ENCODE data around the gene CHAT.

Gene CHAT

DNA sequence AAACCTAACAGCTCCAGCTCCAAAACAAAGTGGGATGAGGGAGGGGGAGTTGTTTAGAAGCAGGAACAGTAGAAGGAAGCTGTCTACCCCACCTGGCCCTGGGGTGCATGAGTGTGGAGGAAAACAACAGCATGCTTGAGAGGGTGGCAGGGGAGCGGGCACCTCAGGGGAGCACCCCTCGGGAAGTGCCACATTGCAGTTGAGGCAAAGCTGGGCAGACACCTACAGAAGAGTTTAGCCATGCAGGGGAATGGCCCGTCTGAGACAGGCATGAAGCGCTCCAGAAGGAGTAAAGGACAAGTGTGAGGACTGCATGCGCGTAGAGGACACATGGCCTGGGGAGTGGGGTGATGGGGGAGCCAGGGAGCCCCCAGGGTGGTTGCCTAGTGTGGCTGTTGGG is 18.1 kb downstream of the CHAT start:
- no peak for DNase-seq

- no peak for DNase-seq
These were observed 18.8 kb downstream of the CHAT start for GRCh38 chr10:49632406-49633317.

DNA sequence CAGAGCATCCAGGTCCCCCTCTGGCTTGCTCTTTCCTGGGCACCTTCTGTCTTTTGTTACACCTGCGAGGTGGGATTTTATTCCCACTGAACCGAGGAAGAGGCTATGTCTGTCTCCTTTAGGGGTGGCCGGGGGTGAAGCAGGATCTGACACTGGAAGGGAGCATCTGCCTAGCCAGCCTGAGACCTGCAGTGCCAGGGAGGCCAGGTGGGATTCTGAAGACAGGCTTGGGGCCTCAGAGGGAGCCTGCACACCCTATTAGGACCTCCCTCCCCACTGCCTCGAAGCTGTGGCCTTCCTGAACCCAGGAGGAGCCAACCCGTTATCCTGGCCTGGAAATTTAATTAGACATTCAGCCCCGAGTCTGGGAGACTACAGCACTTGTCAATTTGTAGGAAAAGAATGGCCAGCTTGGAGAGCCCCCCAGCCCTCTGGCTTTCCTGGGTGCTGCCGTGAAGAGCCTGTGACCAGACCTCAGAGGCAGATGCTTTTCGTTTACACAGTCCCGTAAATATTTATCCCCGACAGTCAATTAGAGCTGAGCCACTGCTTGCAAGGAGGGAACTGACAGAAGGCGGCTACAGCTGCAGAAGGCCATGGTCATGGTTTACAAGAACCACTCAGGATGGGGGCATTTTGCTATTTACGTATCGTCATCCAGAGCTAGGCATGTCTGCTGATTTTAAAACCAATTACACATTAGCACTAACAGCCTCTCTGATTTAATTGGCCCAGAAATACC is 19.7 kb downstream of the CHAT start:
- no peak for DNase-seq

- no peak for DNase-seq
These were observed 20.3 kb downstream of the CHAT start for GRCh38 chr10:49634069-49634660.

- no peak for DNase-seq
These were observed 28.5 kb downstream of the CHAT start for GRCh38 chr10:49642311-49642710.

GRCh38 chr10:49643241-49644034 is 29.6 kb downstream of the CHAT start:
- no peak for DNase-seq

GRCh38 chr10:49644035-49644646 is 30.3 kb downstream of the CHAT start:
- DNase-seq = no peak

DNA sequence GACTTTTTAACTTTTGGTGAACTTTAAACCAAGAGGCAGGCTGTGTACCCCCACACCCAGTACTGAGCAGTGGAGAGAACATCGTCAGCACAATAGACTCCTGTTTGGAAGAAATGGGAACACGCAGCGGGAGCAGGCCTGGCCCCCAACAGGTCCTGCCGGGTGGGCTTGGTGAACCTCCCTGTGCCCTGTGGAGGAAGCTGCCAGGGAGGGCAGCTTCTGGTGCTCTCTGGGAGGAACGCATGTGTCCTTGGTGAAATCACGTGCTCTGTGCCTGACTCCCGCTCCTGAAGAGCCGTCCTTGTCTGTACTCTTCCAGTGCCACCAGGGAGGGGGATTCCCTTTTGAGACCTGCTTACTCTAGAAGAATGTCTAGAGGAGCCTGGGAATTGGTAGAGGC is 31.6 kb downstream of the CHAT start:
- DNase-seq = no peak

GRCh38 chr10:49645871-49646870 is 32.3 kb downstream of the CHAT start:
- no peak for DNase-seq

GRCh38 chr10:49647554-49647953 is 33.7 kb downstream of the CHAT start:
- no peak for DNase-seq

- DNase-seq = no peak
These were observed 34.4 kb downstream of the CHAT start for GRCh38 chr10:49647985-49648795.

DNA sequence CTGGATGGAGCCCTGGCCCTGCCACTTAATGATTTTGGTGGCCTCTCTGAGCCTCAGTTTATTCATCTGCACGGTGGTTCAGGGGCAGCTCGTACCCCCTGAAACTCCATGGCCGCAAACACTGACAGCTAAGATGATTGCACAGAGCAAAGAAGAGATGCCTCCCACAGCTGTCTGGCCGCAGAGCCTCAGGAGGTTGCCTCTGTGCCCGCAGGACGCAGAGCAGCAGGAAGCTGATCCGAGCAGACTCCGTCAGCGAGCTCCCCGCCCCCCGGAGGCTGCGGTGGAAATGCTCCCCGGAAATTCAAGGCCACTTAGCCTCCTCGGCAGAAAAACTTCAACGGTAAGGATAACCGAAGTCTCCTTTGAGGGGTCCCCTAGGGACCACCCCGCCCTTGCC is 35.5 kb downstream of the CHAT start:
- no peak for DNase-seq

GRCh38 chr10:49649936-49650723 is 36.3 kb downstream of the CHAT start:
- DNase-seq = no peak

DNA sequence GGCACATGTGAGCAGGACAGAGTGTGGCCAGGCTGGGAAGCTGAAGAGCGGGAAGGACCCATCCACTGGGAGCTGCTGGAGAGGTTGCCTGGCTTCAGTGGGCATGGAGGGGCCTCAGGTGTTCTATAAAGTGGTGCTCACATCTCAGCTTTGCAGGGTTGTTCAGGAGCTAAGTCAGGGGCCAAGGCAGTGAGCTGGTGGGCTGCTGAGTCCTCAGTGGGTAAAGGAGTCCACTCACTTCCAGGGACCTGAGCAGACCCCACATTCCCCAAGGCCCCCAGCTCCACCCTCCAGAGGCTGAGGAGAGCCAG is 36.8 kb downstream of the CHAT start:
- no peak for DNase-seq

DNA sequence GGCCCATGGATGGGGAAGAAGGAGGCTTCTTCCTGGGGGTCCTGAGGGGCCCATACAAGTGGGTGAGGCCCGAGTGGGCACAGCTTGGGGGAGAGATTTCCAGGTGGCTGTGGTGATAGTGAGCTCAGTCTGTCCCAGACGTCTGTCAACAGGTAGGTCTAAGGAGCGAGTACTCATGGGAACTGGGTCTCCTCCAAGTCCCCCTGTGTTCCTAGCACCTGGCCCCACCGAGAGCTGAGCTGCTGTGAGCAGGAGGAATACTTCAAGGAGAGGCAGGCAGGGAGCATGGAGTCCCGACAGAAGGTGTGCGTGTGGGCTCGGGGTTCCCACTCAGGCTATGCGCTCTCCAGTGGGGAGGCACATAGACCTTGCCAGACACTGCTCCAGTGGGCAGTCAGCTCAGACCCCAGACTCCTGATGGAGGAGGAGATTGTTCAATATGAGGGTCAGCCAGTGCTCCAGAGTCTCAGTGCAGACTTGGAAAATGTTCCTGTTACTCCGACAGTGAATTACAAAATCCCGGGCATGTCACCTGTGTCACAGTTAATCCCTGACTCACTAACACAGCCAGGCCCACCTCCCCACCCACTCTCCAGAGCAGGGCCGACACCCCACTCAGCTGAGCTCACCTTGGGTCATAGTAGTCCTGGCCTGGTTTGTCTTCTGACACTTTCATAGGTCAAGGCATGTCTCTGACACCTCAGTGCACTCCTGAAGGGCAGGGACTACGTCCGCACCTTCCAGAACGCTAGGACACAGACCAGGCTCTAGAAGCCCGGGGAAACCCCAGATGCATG is 37.4 kb downstream of the CHAT start:
- no peak for DNase-seq

GRCh38 chr10:49651917-49652316 is 38.1 kb downstream of the CHAT start:
- no peak for DNase-seq

DNA sequence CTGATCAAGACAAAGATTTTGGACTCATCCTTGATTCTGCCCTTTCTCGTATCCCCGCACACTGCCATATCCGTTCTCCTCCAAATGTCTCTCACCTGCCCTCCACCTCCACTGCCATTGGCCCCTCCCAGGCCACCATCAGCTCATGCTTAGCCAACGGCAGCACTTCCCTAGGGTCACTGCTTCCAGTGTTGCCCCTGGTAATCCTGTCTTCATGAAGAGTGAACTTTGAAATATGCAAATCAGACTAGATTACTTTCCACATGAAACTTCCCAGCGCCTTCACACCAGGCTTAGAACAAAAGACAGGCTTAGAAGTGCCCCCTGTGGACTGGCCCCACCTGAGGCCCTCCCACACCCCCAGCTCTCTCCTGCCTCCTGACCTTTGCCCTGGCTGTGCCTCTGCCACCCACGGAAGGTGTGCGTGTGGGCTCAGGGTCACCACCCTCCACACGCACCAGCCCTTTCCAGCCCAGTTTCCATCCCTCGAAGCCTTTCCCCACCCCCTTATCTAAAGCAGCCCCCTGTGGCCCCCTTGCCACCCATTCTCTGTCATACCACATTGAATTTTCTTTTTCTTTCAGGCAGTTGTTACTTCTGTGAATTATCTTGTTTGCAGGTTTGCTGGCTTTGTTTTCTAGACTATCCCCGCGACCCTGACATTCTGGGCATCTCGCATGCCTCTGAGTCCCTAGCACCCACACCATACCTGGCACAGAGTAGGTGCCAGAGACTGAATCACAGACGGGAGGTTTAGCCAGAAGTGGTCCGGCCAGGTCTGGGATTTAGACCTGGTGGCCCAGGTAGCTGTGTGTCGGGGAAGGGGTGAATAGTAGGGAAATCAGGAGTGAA is 38.8 kb downstream of the CHAT start:
- no peak for DNase-seq

Data from stimulated activated CD4-positive, alpha-beta T cell treated with anti-CD3 and anti-CD28 coated beads, Interleukin-4, amount 100 ng/mL, for 4 hours (primary cell).